SK-N-SH (cell line): ENCODE data around the gene NCOA5. TPM values are rescaled to one million over a fixed set of nuclear protein-coding genes. Genes with fewer than 3 reads are reported as not detected.

ENCODE experiments used
- CTCF ChIA-PET: fragments of 300-600, 350-600 bp; formaldehyde crosslinking; extraction: SDS; loops from one replicate; lab custom pipeline; 2021; lab: Yijun Ruan, JAX
- POLR2A ChIA-PET: fragments of 350-600 bp; sonication (Branson Sonifier 250); formaldehyde crosslinking; extraction: SDS; loops from one replicate; lab custom pipeline; 2020; ENCODE audit warnings: antibody characterized with exemption, inconsistent platforms; lab: Yijun Ruan, JAX
- DNase-seq: peaks from one replicate; pipeline ENCODE4 v3.0.0; 2012
- H2AFZ ChIP-seq: fragments of 200-600 bp; sonication (generic); 2 replicates; pipeline ENCODE4 v1.8.1; 2016; ENCODE audit warnings: antibody characterized with exemption, mild to moderate bottlenecking, low read depth
- H3F3A ChIP-seq: fragments of 200-600 bp; sonication (generic); replicated peaks from 2 replicates; pipeline ENCODE3; 2016; ENCODE audit warnings: antibody characterized with exemption, mild to moderate bottlenecking; ENCODE audit not compliant: insufficient read depth
- H3K27ac ChIP-seq, 2 experiments: fragments of 200-500 bp in 1 of 2; fragments of 200-600 bp in 1 of 2; sonication (Bioruptor generic) in 1 of 2; sonication (generic), shearing (Covaris generic) in 1 of 2; 2 replicates each; pipeline versions ENCODE4 v1.5.1 to v1.6.1; 2014 to 2016; ENCODE audit warnings: low read depth in 2 of 2, inconsistent platforms in 1 of 2, low read length in 1 of 2, mild to moderate bottlenecking in 1 of 2, mixed read lengths in 1 of 2
- H3K27me3 ChIP-seq: fragments of 200-600 bp; sonication (generic), shearing (Covaris generic); 2 replicates; pipeline ENCODE4 v1.6.1; 2016; ENCODE audit warnings: mixed run types; ENCODE audit not compliant: insufficient read depth
- H3K36me3 ChIP-seq, 2 experiments: fragments of 200-500 bp in 1 of 2; fragments of 200-600 bp in 1 of 2; sonication (Bioruptor generic) in 1 of 2; sonication (generic) in 1 of 2; replicated peaks in 1 of 2; 2 replicates each; pipeline versions ENCODE3 to v1.5.1; 2014 to 2016; ENCODE audit warnings: low read length in 1 of 2, mild to moderate bottlenecking in 1 of 2; ENCODE audit not compliant: insufficient read depth in 2 of 2, control insufficient read depth in 1 of 2
- H3K4me1 ChIP-seq, 2 experiments: fragments of 200-500 bp in 1 of 2; fragments of 200-600 bp in 1 of 2; sonication (Bioruptor generic) in 1 of 2; sonication (generic), shearing (Covaris generic) in 1 of 2; 2 replicates each; pipeline versions ENCODE4 v1.5.1 to v1.6.1; 2014 to 2016; ENCODE audit warnings: low read depth in 1 of 2, low read length in 1 of 2, mixed run types in 1 of 2; ENCODE audit not compliant: insufficient read depth in 2 of 2, control insufficient read depth in 1 of 2
- H3K4me2 ChIP-seq: fragments of 200-600 bp; sonication (generic), shearing (Covaris generic); 2 replicates; pipeline ENCODE4 v1.6.1; 2017; ENCODE audit warnings: mixed run types
- H3K4me3 ChIP-seq, 2 experiments: fragments of 200-500 bp in 1 of 2; fragments of 200-600 bp in 1 of 2; sonication (Bioruptor generic) in 1 of 2; sonication (generic), shearing (Covaris generic) in 1 of 2; 2 replicates each; pipeline versions ENCODE4 v1.5.1 to v1.8.1; 2014 to 2016; ENCODE audit warnings: low read depth in 2 of 2, inconsistent platforms in 1 of 2, low read length in 1 of 2, mild to moderate bottlenecking in 1 of 2, mixed read lengths in 1 of 2, moderate library complexity in 1 of 2
- H3K79me2 ChIP-seq: fragments of 200-600 bp; sonication (generic); 2 replicates; pipeline ENCODE4 v1.8.1; 2017; ENCODE audit warnings: mild to moderate bottlenecking; ENCODE audit not compliant: insufficient read depth
- H3K9ac ChIP-seq: fragments of 200-600 bp; sonication (generic); 2 replicates; pipeline ENCODE4 v1.6.1; 2017; ENCODE audit warnings: mixed run types
- H3K9me2 ChIP-seq: fragments of 200-600 bp; sonication (generic); 2 replicates; pipeline ENCODE4 v1.6.1; 2017; ENCODE audit warnings: mixed run types
- H3K9me3 ChIP-seq: fragments of 200-600 bp; sonication (generic); 2 replicates; pipeline ENCODE4 v1.6.1; 2017; ENCODE audit warnings: mixed run types, mild to moderate bottlenecking, moderate library complexity
- H4K20me1 ChIP-seq: fragments of 200-600 bp; sonication (generic); 2 replicates; pipeline ENCODE4 v1.6.1; 2017; ENCODE audit warnings: mild to moderate bottlenecking, mixed run types; ENCODE audit not compliant: insufficient read depth
- CHD2 ChIP-seq: fragments of 150-350 bp; IDR thresholded peaks from 2 replicates; pipeline ENCODE4 v1.6.1; 2018; ENCODE audit warnings: low read length; ENCODE audit not compliant: partially characterized antibody
- ELF1 ChIP-seq: IDR thresholded peaks from 2 replicates; pipeline ENCODE4 v1.4.0; 2012
- FOSL2 ChIP-seq: IDR thresholded peaks from 2 replicates; pipeline ENCODE4 v1.4.0; 2012; ENCODE audit warnings: low read depth, mild to moderate bottlenecking, moderate library complexity, borderline replicate concordance
- FOXJ3 ChIP-seq: sonication (generic); formaldehyde crosslinking; IDR thresholded peaks from 2 replicates; pipeline ENCODE4 v1.5.1; 2020; ENCODE audit warnings: mild to moderate bottlenecking, missing genetic modification reagents
- GATA2 ChIP-seq: sonication (generic); formaldehyde crosslinking; IDR thresholded peaks from 2 replicates; pipeline ENCODE4 v1.5.0; 2020; ENCODE audit warnings: mild to moderate bottlenecking, missing genetic modification reagents
- MXI1 ChIP-seq: IDR thresholded peaks from 2 replicates; pipeline ENCODE4 v1.6.1; 2012; ENCODE audit warnings: mild to moderate bottlenecking, low read depth, low read length, improper control_type of control experiment
- POLR2AphosphoS5 ChIP-seq: IDR thresholded peaks from 2 replicates; pipeline ENCODE4 v1.6.1; 2012; ENCODE audit warnings: low read depth, low read length
- RAD21 ChIP-seq: IDR thresholded peaks from 2 replicates; pipeline ENCODE4 v1.6.1; 2012; ENCODE audit warnings: mild to moderate bottlenecking, low read length
- RCOR1 ChIP-seq: fragments of 150-350 bp; IDR thresholded peaks from 2 replicates; pipeline ENCODE4 v1.6.1; 2017; ENCODE audit warnings: antibody characterized with exemption, low read length
- RFX5 ChIP-seq: IDR thresholded peaks from 2 replicates; pipeline ENCODE4 v1.6.1; 2012; ENCODE audit warnings: mild to moderate bottlenecking, improper control_type of control experiment, low read length
- SMC3 ChIP-seq: IDR thresholded peaks from 2 replicates; pipeline ENCODE4 v1.6.1; 2012; ENCODE audit warnings: low read depth, low read length, improper control_type of control experiment
- TAF1 ChIP-seq: IDR thresholded peaks from 2 replicates; pipeline ENCODE4 v1.6.1; 2012; ENCODE audit warnings: low read depth, mild to moderate bottlenecking, low read length, moderate library complexity, borderline replicate concordance
- YY1 ChIP-seq: IDR thresholded peaks from 2 replicates; pipeline ENCODE4 v1.4.0; 2012; ENCODE audit warnings: low read depth, mild to moderate bottlenecking
- WGBS: methylation state at CpG from one replicate; pipeline ENCODE4 v1.1.6; 2017; ENCODE audit warnings: low lambda C conversion rate; 5-methylcytosine and 5-hydroxymethylcytosine counted together
- polyA plus RNA-seq, 3 experiments: library from polyadenylated mRNA; depleted of rRNA; stranded (reverse); fragments of >200 nt; gene quantifications; 2 replicates each; pipeline ENCODE4 v1.2.3, GENCODE V29; 2012
- TF ChIP-seq, protein P1 (sequence below): fragments of 200-600 bp; sonication (generic); IDR thresholded peaks from 2 replicates; pipeline ENCODE4 v1.6.1; 2017; ENCODE audit warnings: antibody characterized with exemption, mild to moderate bottlenecking, moderate library complexity
- TF ChIP-seq, protein P2 (sequence below): IDR thresholded peaks from 2 replicates; pipeline ENCODE4 v1.4.0; 2012; ENCODE audit warnings: low read depth
- TF ChIP-seq, protein P3 (sequence below): IDR thresholded peaks from 2 replicates; pipeline ENCODE4 v1.4.0; 2012; ENCODE audit warnings: low read depth, borderline replicate concordance
- TF ChIP-seq, protein P4 (sequence below): IDR thresholded peaks from 2 replicates; pipeline ENCODE4; 2012
- TF ChIP-seq, protein P5 (sequence below): fragments of 150-350 bp; IDR thresholded peaks from 2 replicates; pipeline ENCODE4 v1.6.1; 2016; ENCODE audit warnings: mild to moderate bottlenecking, low read depth, low read length
- TF ChIP-seq, protein P6 (sequence below): fragments of 150-350 bp; IDR thresholded peaks from 2 replicates; pipeline ENCODE4 v1.6.1; 2017; ENCODE audit warnings: antibody characterized with exemption, low read length, low read depth, borderline replicate concordance

Gene NCOA5
- polyA plus RNA-seq, 1 of the 3 experiments (the other 2 are of a cell fraction), result 20.4 TPM

DNA sequence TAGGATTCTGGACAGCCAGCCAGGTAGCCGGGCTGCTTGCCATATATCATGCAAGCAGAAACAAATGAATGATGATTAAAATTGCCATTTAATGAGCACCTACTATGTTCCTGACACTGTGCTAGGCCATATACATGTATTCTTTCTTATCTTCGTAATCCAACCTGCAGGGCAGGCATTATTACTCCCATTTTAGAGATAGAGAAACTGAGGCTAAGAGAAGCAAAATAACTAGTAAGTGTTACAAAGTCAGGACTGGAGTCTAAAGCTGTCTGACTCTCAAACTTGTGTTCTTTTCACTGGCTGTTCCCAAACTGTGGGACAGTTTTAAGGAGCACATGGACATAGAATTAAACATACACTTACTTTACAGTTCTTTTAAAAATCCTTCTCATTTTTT lies 30.4 kb upstream of the NCOA5 start:
- Histone ChIP-seq H3K4me2 (no peak overlapping the region), H3K9ac (no peak overlapping the region), H3K36me3 (no peaks in the 10 kb centered on the region), H3K9me3 (no peaks in the 10 kb centered on the region), H3F3A (no peaks in the 10 kb centered on the region), H3K4me3 (no peak overlapping the region), H3K9me2 (no peaks in the 10 kb centered on the region), H3K27me3 (0 out of 2 replicates have a peak, but pooled peaks cover 5% of the 10 kb centered on the region), H3K4me1 (peaks cover 2 to 11% of the 10 kb centered on the region in 2 experiments; a peak in 2 of 4 replicates), H4K20me1 (no peaks in the 10 kb centered on the region), H3K27ac (no peak overlapping the region), H3K79me2 (no peaks in the 10 kb centered on the region), H2AFZ (no peak overlapping the region)
- TF ChIP-seq, protein P1, sequence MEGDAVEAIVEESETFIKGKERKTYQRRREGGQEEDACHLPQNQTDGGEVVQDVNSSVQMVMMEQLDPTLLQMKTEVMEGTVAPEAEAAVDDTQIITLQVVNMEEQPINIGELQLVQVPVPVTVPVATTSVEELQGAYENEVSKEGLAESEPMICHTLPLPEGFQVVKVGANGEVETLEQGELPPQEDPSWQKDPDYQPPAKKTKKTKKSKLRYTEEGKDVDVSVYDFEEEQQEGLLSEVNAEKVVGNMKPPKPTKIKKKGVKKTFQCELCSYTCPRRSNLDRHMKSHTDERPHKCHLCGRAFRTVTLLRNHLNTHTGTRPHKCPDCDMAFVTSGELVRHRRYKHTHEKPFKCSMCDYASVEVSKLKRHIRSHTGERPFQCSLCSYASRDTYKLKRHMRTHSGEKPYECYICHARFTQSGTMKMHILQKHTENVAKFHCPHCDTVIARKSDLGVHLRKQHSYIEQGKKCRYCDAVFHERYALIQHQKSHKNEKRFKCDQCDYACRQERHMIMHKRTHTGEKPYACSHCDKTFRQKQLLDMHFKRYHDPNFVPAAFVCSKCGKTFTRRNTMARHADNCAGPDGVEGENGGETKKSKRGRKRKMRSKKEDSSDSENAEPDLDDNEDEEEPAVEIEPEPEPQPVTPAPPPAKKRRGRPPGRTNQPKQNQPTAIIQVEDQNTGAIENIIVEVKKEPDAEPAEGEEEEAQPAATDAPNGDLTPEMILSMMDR, result no peak
- TF ChIP-seq FOXJ3 (CRISPR knock-in tag) (no peak), YY1 (no peak), GATA2 (no peak), SMC3 (no peak), ELF1 (no peak), TAF1 (no peak), POLR2AphosphoS5 (no peak), RCOR1 (no peak), RFX5 (no peak), MXI1 (no peak), RAD21 (no peak), CHD2 (no peak)
- TF ChIP-seq, protein P2, sequence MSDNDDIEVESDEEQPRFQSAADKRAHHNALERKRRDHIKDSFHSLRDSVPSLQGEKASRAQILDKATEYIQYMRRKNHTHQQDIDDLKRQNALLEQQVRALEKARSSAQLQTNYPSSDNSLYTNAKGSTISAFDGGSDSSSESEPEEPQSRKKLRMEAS, result no peak
- no peak for DNase-seq
- WGBS, result 58% methylated on average over 2 of the region's 2 CpGs
- ChIA-PET POLR2A (no interaction called here), CTCF (interaction anchor here (1.9 to 2.3 kb wide), 4 partner anchors 8 to 318 kb away, joined by 5 to 24 read pairs (median 9); no protein-coding TSS in a partner anchor)

DNA sequence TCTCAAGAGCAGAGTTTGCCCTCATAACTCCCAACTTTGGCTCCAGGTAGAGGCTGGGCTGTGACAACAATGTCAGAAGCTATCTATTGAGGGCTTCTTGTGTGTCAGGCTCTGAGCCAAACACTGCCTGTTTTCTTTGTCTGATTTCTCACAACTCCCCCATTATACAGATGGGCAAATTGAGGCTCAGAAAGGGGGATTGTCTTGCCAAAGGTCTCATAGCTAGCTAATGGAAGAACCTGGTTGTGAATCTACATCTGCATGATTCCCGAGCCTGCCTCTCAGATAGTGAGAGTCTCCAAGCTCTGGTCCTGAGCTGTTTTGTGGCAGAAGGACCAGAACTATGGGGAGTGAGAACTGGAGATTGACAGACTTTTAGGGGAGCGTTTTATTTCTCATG lies 29.8 kb upstream of the NCOA5 start:
- H3K36me3 ChIP-seq, result no peaks in the 10 kb centered on the region
- TF ChIP-seq, protein P3, sequence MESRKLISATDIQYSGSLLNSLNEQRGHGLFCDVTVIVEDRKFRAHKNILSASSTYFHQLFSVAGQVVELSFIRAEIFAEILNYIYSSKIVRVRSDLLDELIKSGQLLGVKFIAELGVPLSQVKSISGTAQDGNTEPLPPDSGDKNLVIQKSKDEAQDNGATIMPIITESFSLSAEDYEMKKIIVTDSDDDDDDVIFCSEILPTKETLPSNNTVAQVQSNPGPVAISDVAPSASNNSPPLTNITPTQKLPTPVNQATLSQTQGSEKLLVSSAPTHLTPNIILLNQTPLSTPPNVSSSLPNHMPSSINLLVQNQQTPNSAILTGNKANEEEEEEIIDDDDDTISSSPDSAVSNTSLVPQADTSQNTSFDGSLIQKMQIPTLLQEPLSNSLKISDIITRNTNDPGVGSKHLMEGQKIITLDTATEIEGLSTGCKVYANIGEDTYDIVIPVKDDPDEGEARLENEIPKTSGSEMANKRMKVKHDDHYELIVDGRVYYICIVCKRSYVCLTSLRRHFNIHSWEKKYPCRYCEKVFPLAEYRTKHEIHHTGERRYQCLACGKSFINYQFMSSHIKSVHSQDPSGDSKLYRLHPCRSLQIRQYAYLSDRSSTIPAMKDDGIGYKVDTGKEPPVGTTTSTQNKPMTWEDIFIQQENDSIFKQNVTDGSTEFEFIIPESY, result no peak
- no peak for TF ChIP-seq FOSL2
- TF ChIP-seq, protein P4, sequence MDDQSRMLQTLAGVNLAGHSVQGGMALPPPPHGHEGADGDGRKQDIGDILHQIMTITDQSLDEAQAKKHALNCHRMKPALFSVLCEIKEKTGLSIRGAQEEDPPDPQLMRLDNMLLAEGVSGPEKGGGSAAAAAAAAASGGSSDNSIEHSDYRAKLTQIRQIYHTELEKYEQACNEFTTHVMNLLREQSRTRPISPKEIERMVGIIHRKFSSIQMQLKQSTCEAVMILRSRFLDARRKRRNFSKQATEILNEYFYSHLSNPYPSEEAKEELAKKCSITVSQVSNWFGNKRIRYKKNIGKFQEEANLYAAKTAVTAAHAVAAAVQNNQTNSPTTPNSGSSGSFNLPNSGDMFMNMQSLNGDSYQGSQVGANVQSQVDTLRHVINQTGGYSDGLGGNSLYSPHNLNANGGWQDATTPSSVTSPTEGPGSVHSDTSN, result no peak
- TF ChIP-seq, protein P5, sequence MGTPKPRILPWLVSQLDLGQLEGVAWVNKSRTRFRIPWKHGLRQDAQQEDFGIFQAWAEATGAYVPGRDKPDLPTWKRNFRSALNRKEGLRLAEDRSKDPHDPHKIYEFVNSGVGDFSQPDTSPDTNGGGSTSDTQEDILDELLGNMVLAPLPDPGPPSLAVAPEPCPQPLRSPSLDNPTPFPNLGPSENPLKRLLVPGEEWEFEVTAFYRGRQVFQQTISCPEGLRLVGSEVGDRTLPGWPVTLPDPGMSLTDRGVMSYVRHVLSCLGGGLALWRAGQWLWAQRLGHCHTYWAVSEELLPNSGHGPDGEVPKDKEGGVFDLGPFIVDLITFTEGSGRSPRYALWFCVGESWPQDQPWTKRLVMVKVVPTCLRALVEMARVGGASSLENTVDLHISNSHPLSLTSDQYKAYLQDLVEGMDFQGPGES, result no peak
- TF ChIP-seq, protein P6, sequence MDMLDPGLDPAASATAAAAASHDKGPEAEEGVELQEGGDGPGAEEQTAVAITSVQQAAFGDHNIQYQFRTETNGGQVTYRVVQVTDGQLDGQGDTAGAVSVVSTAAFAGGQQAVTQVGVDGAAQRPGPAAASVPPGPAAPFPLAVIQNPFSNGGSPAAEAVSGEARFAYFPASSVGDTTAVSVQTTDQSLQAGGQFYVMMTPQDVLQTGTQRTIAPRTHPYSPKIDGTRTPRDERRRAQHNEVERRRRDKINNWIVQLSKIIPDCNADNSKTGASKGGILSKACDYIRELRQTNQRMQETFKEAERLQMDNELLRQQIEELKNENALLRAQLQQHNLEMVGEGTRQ, result no peak
- H3K27me3 ChIP-seq, result 0 out of 2 replicates have a peak, but pooled peaks cover 5% of the 10 kb centered on the region
- no peak overlapping the region for H2AFZ ChIP-seq
- H3K9me2 ChIP-seq, result no peaks in the 10 kb centered on the region
- CTCF ChIA-PET, result interaction anchor here (1.1 to 2.3 kb wide), 4 partner anchors 9 to 319 kb away, joined by 5 to 24 read pairs (median 6); no protein-coding TSS in a partner anchor
- DNase-seq, result no peak
- 86% methylated on average over 2 of the region's 2 CpGs for WGBS
- no peak overlapping the region for H3K4me3 ChIP-seq
- peaks cover 2 to 11% of the 10 kb centered on the region in 2 experiments; a peak in 2 of 4 replicates for H3K4me1 ChIP-seq
- no peaks in the 10 kb centered on the region for H3K9me3 ChIP-seq
- no peak overlapping the region for H3K9ac ChIP-seq
- H3F3A ChIP-seq, result no peaks in the 10 kb centered on the region
- no peak overlapping the region for H3K27ac ChIP-seq
- no peaks in the 10 kb centered on the region for H3K79me2 ChIP-seq
- H3K4me2 ChIP-seq, result no peak overlapping the region
- H4K20me1 ChIP-seq, result no peaks in the 10 kb centered on the region
- POLR2A ChIA-PET, result no interaction called here
